ENCODE measurements around the gene KRT5. TPM values are rescaled to one million over a fixed set of nuclear protein-coding genes. Genes with fewer than 3 reads are reported as not detected.
"Not testable (repeated sequence)": the region's sequence is repeated elsewhere in the genome, so short reads cannot be mapped to it uniquely, and the experiment has no call there.

Gene KRT5
- total RNA-seq, 1 donor from 2014 or later: not detected

DNA sequence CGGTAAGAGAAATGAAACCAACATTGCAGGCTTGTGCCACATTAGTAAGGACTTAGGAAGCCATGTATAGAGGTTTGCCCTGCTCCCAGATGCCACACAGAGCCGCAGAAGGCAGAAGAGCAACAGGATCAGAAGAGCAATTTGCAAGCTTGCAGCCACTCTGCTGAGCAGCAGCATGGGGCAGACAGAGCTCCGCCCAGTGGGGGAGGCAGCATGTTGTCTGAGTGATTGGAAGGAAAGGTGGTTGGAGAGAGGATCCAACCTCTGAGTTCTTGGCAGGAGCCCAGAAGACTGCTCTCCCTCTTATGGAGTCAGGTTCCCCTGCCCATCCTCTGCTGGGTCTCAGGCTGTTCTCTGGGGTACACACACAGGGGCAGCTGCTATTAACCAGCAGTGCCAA is 24.8 kb downstream of the KRT5 start:
- intact Hi-C loops (cut with micrococcal nuclease): no loop called here

DNA sequence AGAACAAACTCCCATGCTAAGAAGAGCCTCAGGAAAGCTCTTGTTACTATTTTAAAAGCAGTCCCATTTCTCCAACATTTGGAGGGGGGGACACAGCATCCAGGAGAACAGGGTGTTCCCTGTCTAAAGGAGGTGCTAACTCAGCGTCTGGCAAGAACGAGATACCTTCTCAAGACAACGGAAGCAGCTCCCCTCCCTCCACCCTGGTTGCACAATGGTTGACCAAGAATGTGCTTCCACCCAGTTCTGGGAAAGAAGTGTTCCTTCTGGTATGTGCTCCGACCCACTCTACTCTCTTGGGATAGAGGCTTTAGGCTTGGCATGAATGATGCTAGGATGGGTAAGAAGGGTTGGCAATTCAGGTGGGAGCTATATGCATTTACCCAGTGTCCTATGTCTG is 25.7 kb downstream of the KRT5 start:
- intact Hi-C loops (cut with micrococcal nuclease): no loop called here

DNA sequence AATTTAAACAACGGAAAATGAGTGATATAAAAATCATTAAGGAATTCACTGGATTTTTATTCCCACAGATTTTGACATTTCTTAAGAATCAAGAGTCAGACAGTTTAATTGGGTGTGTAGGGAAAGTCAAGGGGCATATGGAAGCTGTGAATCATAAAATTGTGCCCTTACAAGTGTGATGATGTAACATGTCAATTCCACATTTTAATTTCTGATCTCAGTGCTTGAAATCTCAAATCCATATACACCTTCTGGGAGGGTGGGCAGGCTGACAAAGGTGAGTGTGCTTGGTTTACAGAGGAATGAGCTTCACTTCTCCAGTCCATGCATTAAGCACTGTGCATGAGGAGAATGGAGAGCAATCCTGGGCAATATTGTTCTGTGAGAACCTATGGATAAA is 26.1 kb downstream of the KRT5 start:
- intact Hi-C loops (cut with micrococcal nuclease): no loop called here

DNA sequence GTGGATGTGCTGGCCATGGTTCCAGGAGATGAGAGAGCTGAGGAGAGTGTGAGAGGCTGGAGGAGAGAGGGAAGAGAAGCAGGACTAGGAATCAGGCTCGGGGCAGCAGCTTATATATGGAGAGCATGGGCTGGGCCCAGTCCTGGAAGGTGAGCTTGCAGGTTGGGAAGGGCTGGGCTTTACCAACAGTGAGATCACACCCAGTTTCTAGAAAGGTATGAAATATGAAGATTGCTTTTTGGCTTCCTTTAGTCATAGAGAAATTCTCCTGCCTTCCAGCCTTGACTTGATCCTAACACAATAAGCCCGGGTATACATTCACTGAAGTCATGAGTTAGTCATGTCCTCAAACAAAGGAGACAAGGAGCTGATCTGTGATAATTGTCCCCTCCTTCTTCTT is 27.0 kb downstream of the KRT5 start, which contains the start of gene KRT6A:
KRT6A (minus strand) TSS at position 86 of the 400 bp plus-strand sequence; CDS start at position 17, 69 bp downstream.
- intact Hi-C loops (cut with micrococcal nuclease): no loop called here

DNA sequence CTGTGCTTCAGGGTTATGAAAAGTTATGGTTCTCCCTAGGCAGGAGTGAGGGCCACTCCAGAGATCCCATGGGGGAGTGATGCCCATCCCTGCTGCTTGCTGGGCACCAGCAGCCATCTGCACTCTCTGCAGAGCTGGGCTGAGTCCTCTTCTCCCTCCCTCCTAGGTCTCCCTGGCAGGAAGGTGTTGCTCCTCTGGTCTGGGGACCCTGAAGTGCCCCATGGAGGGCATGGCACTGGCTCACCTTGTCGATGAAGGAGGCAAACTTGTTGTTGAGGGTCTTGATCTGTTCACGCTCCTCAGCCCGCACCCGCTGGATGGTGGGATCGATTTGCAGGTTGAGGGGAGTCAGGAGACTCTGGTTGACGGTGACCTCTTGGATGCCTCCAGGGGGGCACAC is 27.8 kb downstream of the KRT5 start:
- intact Hi-C loops (cut with micrococcal nuclease): not testable (repeated sequence)

DNA sequence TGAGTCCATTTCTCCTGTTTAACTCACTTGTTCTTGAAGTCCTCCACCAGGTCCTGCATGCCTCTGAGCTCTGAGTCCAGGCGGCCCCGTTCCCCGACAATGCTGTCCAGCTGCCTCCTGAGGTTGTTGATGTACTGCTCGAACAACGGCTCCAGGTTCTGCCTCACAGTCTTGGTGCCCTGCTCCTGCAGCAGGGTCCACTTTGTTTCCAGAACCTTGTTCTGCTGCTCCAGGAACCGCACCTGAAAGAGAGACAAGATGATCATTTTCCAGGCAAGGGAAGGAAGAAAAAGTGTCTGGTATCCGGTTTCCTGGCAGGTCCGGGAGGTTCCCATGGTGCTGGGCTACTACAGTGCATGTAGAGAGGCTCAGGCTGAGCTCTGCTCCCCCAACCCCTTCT is 28.7 kb downstream of the KRT5 start:
- intact Hi-C loops (cut with micrococcal nuclease): not testable (repeated sequence)

DNA sequence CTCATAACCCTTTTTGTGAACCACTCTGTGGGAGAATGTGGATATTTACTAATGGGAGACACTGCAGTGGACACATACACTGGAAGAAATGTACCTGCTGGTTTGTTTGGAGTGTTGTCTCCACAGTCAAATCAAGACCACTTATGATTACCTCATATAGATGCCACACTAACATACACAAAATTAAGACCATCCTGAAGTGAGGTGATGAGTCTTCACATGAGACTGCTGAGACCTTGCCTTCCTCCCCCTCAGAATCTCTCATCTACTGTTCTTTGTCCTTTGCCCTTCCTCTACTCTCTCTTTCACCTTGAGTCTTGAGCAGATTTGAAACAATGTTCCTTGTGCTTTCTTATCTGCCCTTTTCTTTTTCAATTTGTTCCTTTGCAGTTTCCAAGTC is 31.5 kb downstream of the KRT5 start:
- intact Hi-C loops (cut with micrococcal nuclease): no loop called here

DNA sequence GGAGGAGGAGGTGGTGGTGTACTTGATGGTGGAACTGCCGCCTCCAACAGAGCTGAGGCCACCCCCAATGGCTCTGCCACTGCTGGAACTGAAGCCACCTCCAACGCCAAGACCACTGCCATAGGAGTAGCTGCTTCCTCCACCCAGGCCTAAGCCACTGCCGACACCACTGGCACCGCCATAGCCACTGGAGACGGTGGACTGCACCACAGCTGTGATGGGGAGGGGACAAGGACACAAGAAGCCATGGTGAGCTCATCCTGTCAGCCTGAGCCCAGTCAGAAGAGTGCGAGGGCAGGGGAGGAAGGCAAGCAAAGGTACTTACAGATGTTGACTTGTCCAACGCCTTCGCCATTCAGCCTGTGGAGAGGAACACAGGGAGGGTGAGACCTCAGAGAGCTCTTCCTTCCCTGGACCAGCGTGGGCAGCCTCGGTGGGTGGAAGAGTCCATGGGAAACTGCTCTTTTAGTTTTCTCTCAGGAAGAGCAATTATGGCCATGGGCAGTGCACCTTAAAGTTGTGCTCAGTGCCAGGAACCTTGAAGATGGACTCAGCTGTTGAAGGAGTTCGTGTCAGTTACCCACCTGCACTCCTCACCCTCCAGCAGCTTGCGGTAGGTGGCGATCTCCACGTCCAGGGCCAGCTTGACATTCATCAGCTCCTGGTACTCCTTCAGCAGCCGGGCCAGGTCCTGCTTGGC is 32.3 kb downstream of the KRT5 start:
- intact Hi-C loops (cut with micrococcal nuclease): not testable (repeated sequence)

DNA sequence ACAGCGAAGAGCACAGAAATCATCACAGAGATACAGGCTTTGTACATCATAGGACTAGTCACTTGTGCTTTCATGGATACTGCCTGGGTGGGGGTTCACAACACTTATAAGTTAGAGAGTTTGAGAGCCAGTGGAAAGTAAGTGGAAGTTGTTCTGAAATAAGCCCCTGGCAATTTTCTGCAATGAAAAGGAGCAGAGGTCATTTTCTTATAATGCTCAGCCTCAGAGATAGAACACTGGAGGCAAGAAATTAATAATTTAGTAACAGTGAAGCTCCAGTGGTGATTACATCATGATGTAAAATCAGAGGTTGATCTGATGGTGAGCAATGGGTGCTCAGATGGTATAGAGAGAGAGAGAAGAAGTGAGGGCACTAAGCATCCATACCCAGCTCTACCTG is 33.0 kb downstream of the KRT5 start:
- intact Hi-C loops (cut with micrococcal nuclease): no loop called here

DNA sequence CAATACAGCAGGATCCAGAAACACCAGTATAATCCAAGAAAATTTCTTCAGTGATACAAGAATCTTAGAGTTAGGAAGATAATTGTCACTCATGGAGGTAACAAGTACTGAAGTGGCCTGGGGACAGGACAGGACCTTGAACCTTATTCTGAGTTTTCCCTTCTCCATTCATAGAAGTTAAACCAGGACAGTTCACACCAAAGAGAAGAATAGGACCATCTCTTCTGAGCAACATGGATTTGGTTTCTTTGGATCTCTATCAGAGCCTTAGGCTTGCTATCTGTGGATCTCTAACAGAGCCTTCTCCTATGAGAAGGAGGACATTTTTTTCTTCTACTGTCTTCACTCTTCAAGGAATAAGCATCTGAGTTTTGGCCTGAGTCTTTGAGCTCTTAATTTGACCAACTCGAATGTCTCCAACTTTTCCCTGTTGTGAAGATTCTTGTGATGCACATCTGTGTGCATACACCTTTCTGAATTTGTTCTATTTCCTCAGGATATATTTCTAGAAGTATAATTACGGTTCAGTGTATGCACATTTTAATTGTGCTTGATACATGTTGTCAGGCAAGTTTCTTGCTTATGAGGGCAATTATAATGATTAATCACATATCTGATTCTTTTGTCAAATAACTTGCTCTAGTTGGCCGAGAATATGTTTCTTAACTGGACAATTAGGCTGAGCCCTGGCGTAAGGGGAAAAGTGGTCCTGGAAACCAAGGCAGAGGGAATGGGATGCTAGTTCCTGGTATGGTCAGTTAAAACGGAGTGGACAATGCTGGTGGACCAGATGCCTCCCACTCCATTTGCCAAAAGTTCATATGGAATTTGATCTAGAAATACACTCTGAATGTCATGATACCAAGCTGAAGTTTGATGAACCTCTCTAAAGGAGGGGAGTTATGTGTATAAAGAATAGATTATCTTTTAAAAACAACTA is 33.8 kb downstream of the KRT5 start:
- intact Hi-C loops (cut with micrococcal nuclease): no loop called here

DNA sequence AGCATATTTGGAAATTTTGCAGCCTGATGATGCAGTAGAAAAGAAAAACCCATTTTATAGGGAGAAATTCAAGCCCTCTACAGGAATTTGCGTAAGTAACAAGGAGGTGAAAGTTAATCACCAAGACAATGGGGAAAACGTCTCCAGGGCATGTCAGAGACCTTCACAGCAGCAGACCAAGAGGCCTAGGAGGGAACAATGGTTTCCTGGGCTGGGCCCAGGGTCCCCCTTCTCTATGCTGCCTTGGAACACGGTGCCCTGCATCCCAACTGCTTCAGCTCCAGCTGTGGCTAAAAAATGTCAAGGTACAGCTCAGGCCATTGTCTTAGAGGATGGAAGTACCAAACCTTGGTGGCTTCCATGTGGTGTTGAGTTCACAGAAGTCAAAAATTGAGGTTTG is 40.1 kb downstream of the KRT5 start:
- intact Hi-C loops (cut with micrococcal nuclease): no loop called here

DNA sequence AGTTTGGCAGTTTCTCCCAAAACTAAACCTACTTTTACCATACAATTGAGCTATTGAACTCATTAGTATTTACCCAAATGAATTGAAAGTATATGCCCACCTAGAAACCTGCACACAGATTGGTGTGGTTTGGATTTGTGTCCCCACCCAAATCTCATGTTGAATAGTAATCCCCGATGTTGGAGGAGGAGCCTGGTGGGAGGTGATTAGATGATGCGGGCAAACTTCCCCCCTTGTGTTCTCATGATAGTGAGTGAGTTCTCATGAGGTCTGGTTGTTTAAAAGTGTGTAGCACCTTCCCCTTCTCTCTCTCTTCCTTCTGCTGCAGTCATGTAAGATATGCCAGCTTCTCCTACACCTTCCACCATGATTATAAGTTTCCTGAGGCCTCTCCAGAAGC is 42.5 kb downstream of the KRT5 start:
- intact Hi-C loops (cut with micrococcal nuclease): no loop called here

DNA sequence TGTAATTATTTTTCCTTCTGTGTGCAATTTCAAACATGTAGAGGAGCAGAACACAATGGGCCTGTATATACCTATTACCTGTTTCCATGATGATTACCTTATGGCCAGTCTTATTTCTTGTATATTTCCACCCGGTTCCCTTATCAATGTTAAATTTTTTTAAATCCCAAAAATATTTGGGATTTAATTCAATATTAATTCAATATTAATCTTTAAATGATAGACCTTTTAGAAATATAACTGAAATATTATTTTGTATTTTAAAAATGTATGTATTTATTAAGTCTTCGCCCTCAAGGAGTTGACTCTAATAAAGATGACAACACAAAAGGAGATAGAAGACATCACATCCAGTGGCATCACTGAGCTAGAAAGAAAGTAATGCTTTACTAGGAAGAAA is 46.0 kb downstream of the KRT5 start:
- intact Hi-C loops (cut with micrococcal nuclease): no loop called here

DNA sequence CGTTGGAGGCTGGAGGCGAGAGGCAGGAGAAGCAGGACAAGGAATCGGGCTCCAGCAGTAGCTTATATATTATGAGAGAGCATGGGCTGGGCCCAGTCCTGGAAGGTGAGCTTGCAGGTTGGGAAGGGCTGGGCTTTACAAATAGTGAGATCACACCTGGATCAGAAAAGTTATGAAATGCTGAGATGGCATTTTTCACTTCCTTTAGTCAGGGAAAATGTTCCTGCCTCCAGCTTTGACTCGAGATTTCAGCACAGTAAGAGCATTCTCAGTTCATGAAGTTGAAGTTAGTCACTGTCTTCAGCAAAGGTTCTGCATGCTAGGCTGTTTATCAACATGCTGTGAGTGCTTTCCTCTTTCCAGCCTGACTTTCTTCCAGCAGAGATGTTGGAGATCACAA is 46.4 kb downstream of the KRT5 start, which contains the start of gene KRT6C:
KRT6C (minus strand) TSS at position 38 of the 400 bp plus-strand sequence. CDS start 68 bp downstream, outside the sequence.
- intact Hi-C loops (cut with micrococcal nuclease): no loop called here

DNA sequence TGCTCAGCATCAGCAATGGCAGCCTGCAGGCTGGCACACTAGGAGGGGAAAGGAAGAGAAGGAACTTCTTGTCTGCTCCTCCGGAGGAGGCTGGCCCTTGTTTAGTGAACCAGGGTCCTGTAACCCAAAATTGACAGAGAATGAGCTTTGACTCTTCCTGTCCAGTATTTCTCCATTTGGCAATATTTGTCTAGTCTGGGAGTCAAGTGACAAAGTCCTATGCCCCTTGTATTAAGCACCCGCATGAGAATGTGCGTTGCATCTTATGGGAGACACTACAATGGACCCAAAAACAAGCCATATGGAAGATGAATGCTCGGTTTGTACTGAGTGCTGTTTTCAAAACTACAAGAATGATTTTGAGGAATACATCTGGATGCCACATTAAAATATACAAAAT is 50.3 kb downstream of the KRT5 start:
- intact Hi-C loops (cut with micrococcal nuclease): no loop called here

DNA sequence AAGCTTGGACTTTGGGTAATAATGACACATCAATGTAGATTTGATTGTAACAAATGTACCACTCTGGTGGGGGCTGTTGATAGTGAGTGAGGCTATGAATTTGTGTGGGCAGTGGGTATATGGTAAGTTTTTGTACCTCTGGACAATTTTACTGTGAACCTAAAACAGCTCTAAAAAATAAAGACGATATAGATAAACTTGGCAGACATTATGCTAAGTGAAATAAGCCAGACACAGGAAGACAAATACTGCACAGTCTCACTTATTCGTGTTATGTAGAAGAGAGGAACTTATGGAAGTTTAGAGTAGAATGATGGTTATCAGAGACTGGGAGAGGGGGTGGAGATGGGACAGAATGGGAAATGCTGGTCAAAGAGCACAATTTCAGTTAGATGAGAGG is 55.3 kb downstream of the KRT5 start:
- intact Hi-C loops (cut with micrococcal nuclease): no loop called here

Other genes with a start within 250 kb of the KRT5 start
- gene KRT86, start 245.7 kb downstream of the KRT5 start, total RNA-seq: 1.9 and 3.4 TPM in 2 replicates
- not detected in 2 replicates for gene KRT81, start 228.9 kb downstream of the KRT5 start, total RNA-seq
- gene KRT83, start 199.0 kb downstream of the KRT5 start, total RNA-seq: not detected in 2 replicates
- gene KRT85, start 152.9 kb downstream of the KRT5 start, total RNA-seq: not detected in 2 replicates
- not detected in 2 replicates for gene KRT84, start 134.7 kb downstream of the KRT5 start, total RNA-seq
- not detected in 2 replicates for gene KRT82, start 114.1 kb downstream of the KRT5 start, total RNA-seq
- gene KRT75, start 86.0 kb downstream of the KRT5 start, total RNA-seq: not detected in 2 replicates
- not detected in 2 replicates for gene KRT6B, start 68.2 kb downstream of the KRT5 start, total RNA-seq
- gene KRT6C, start 46.6 kb downstream of the KRT5 start, total RNA-seq: not detected in 2 replicates
- gene KRT6A, start 27.1 kb downstream of the KRT5 start, total RNA-seq: not detected in 2 replicates
- gene KRT71, start 32.8 kb upstream of the KRT5 start, total RNA-seq: not detected in 2 replicates
- gene KRT74, start 53.4 kb upstream of the KRT5 start, total RNA-seq: not detected in 2 replicates
- 1.6 and 1.7 TPM in 2 replicates for gene KRT72, start 81.1 kb upstream of the KRT5 start, total RNA-seq
- gene KRT73, start 98.2 kb upstream of the KRT5 start, total RNA-seq: 0.61 and 0.78 TPM in 2 replicates
- gene KRT2, start 131.8 kb upstream of the KRT5 start, total RNA-seq: 0.20 and 0.27 TPM in 2 replicates
- gene KRT1, start 160.0 kb upstream of the KRT5 start, total RNA-seq: 0.39 and 0.51 TPM in 2 replicates
- gene KRT77, start 183.1 kb upstream of the KRT5 start, total RNA-seq: not detected in 2 replicates